HG02763 (cell line): ENCODE data around the gene HAVCR1.
"Not testable (repeated sequence)": the region's sequence is repeated elsewhere in the genome, so short reads cannot be mapped to it uniquely, and the experiment has no call there.

ENCODE experiments used
- ATAC-seq: cut with Tn5 transposase; IDR thresholded peaks from one replicate; pipeline ENCODE4 v1.9.1; 2021; ENCODE audit warnings: mild to moderate bottlenecking, moderate library complexity; ENCODE audit not compliant: unreplicated experiment

HAVCR1 gene

GRCh38 chr5:157014143-157014542 is 44.8 kb downstream of the HAVCR1 start:
- ATAC-seq = not testable (repeated sequence)

- no peak for ATAC-seq
These were observed 52.7 kb downstream of the HAVCR1 start for GRCh38 chr5:157006262-157006661.

GRCh38 chr5:157004893-157005551 is 53.9 kb downstream of the HAVCR1 start:
- no peak for ATAC-seq

GRCh38 chr5:156991714-156992113 is 67.2 kb downstream of the HAVCR1 start:
- no peak for ATAC-seq

- no peak for ATAC-seq
These were observed 74.9 kb downstream of the HAVCR1 start for GRCh38 chr5:156984064-156984463.

- ATAC-seq = no peak
These were observed 77.4 kb downstream of the HAVCR1 start for GRCh38 chr5:156981481-156981880.
